ENCODE data around the gene B4GALT5. TPM values are rescaled to one million over a fixed set of nuclear protein-coding genes. Genes with fewer than 3 reads are reported as not detected.

The B4GALT5 gene
- total RNA-seq, 1 donor from 2014 or later: 31.0 TPM

- Histone ChIP-seq H3K27me3 (ENCODE audit: low read depth) (no peaks in the 10 kb centered on the region), H3K4me3 (no peak overlapping the region), H3K27ac (replicated peaks) (no peak overlapping the region), H3K4me1 (peaks cover 6% of the 10 kb centered on the region), H3K9me3 (replicated peaks) (no peaks in the 10 kb centered on the region), H3K36me3 (no peaks in the 10 kb centered on the region)
- no peak for DNase-seq
- intact Hi-C loops (cut with micrococcal nuclease): no loop called here
- TF ChIP-seq, protein P1, sequence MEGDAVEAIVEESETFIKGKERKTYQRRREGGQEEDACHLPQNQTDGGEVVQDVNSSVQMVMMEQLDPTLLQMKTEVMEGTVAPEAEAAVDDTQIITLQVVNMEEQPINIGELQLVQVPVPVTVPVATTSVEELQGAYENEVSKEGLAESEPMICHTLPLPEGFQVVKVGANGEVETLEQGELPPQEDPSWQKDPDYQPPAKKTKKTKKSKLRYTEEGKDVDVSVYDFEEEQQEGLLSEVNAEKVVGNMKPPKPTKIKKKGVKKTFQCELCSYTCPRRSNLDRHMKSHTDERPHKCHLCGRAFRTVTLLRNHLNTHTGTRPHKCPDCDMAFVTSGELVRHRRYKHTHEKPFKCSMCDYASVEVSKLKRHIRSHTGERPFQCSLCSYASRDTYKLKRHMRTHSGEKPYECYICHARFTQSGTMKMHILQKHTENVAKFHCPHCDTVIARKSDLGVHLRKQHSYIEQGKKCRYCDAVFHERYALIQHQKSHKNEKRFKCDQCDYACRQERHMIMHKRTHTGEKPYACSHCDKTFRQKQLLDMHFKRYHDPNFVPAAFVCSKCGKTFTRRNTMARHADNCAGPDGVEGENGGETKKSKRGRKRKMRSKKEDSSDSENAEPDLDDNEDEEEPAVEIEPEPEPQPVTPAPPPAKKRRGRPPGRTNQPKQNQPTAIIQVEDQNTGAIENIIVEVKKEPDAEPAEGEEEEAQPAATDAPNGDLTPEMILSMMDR (IDR thresholded peaks at IDR 0.05; ENCODE audit: borderline replicate concordance): no peak
Measured at GRCh38 chr20:49757597-49757996, 43.9 kb upstream of the B4GALT5 start.

GRCh38 chr20:49756241-49756640 is 42.6 kb upstream of the B4GALT5 start:
- H3K36me3 ChIP-seq: no peaks in the 10 kb centered on the region
- H3K4me1 ChIP-seq: peaks cover 6% of the 10 kb centered on the region
- no peak overlapping the region for H3K27ac ChIP-seq (replicated peaks)
- no peaks in the 10 kb centered on the region for H3K27me3 ChIP-seq (ENCODE audit: low read depth)
- H3K9me3 ChIP-seq (replicated peaks): no peaks in the 10 kb centered on the region
- TF ChIP-seq, protein P1 (IDR thresholded peaks at IDR 0.05; ENCODE audit: borderline replicate concordance): no peak
- intact Hi-C loops (cut with micrococcal nuclease): no loop called here
- DNase-seq: no peak
- no peak overlapping the region for H3K4me3 ChIP-seq

GRCh38 chr20:49754596-49754995 is 40.9 kb upstream of the B4GALT5 start:
- Histone ChIP-seq H3K36me3 (no peaks in the 10 kb centered on the region), H3K4me3 (no peak overlapping the region), H3K27me3 (ENCODE audit: low read depth) (no peaks in the 10 kb centered on the region), H3K4me1 (peaks cover 15% of the 10 kb centered on the region), H3K9me3 (replicated peaks) (no peaks in the 10 kb centered on the region), H3K27ac (replicated peaks) (no peak overlapping the region)
- no peak for DNase-seq
- TF ChIP-seq, protein P1 (IDR thresholded peaks at IDR 0.05; ENCODE audit: borderline replicate concordance): no peak
- intact Hi-C loops (cut with micrococcal nuclease): no loop called here

GRCh38 chr20:49753133-49753532 is 39.5 kb upstream of the B4GALT5 start:
- Histone ChIP-seq H3K36me3 (no peaks in the 10 kb centered on the region), H3K27me3 (ENCODE audit: low read depth) (no peaks in the 10 kb centered on the region), H3K4me3 (no peak overlapping the region), H3K9me3 (replicated peaks) (no peaks in the 10 kb centered on the region), H3K4me1 (peaks cover 22% of the 10 kb centered on the region), H3K27ac (replicated peaks) (no peak overlapping the region)
- TF ChIP-seq, protein P1 (IDR thresholded peaks at IDR 0.05; ENCODE audit: borderline replicate concordance): no peak
- intact Hi-C loops (cut with micrococcal nuclease): no loop called here
- DNase-seq: no peak

DNA sequence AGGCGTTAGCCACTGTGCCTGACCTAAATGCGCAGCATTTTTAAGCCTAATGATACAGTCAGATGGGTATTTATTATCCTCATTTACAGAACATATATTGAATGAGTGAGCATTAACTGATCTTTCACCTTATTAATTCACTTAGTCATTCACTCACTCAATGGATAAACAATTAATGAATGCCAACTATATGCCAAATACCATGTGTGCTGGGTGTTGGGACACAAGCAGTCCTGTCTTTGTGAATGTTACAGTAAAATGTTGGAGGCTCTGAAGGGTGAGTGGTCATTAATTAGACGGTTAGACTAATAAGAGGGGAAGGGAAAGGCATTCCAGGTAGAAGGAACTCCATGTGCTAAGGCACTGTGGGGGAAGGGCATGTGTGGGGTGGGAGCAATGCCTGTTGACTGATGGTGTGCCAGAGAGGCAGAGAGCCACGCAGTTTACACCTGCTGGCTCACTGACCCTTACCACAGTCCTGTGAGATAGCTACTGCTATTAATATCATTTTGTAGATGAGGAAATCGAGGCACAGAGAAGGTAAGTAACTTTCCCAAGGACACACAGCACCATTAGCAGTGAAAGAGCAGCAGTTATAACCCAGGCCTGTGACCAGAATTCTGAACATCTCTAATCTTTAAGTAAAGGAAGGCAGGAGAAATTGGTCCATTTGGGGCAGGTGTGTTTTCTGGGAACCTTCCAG is 38.7 kb upstream of the B4GALT5 start:
- no peaks in the 10 kb centered on the region for H3K9me3 ChIP-seq (replicated peaks)
- intact Hi-C loops (cut with micrococcal nuclease): no loop called here
- TF ChIP-seq, protein P1 (IDR thresholded peaks at IDR 0.05; ENCODE audit: borderline replicate concordance): no peak
- H3K36me3 ChIP-seq: no peaks in the 10 kb centered on the region
- H3K27me3 ChIP-seq (ENCODE audit: low read depth): no peaks in the 10 kb centered on the region
- H3K27ac ChIP-seq (replicated peaks): no peak overlapping the region
- peaks cover 30% of the 10 kb centered on the region for H3K4me1 ChIP-seq
- no peak for DNase-seq
- H3K4me3 ChIP-seq: no peak overlapping the region
